IMR-90 (cell line): ENCODE results near the gene MOB3B. TPM values are rescaled to one million over a fixed set of nuclear protein-coding genes. Genes with fewer than 3 reads are reported as not detected.

Source experiments
- ATAC-seq: fragments of 200-7000 bp; cut with Tn5 transposase; 2 replicates; pipeline ENCODE4 v1.9.1; 2020; ENCODE audit warnings: low read depth, mild to moderate bottlenecking, moderate library complexity
- BruUV-seq: library from RNA; stranded (reverse); fragments of 400-500 nt; replicated peaks from 2 replicates; lab custom pipeline; 2021; lab: Mats Ljungman, UMichigan
- CTCF ChIA-PET: fragments of 300-600 bp; formaldehyde crosslinking; extraction: SDS; loops from one replicate; lab custom pipeline; 2021; ENCODE audit warnings: antibody characterized with exemption; lab: Yijun Ruan, JAX
- POLR2A ChIA-PET: fragments of 300-600 bp; sonication (Branson Sonifier 250); formaldehyde crosslinking; loops from one replicate; lab custom pipeline; 2022; ENCODE audit warnings: antibody characterized with exemption; ENCODE audit not compliant: unreplicated experiment; lab: Charles Lee
- DNase-seq: peaks from one replicate; pipeline ENCODE4 v3.0.0; 2013
- H2AFZ ChIP-seq: replicated peaks from 2 replicates; pipeline ENCODE3; 2013; ENCODE audit warnings: low read length, mild to moderate bottlenecking; ENCODE audit not compliant: poor library complexity
- H2AK5ac ChIP-seq: 2 replicates; pipeline ENCODE4 v1.6.1; 2013; ENCODE audit warnings: low read depth, low read length, inconsistent platforms
- H2AK9ac ChIP-seq: replicated peaks from 2 replicates; pipeline ENCODE3; 2013; ENCODE audit warnings: mild to moderate bottlenecking, low read depth, low read length, moderate library complexity; ENCODE audit not compliant: poor library complexity
- H2BK120ac ChIP-seq: 2 replicates; pipeline ENCODE4 v1.6.1; 2013; ENCODE audit warnings: low read depth, low read length, inconsistent platforms
- H2BK15ac ChIP-seq: 3 replicates; pipeline ENCODE4 v1.6.1; 2013; ENCODE audit warnings: low read depth, low read length, inconsistent platforms
- H2BK20ac ChIP-seq: 2 replicates; pipeline ENCODE4 v1.6.1; 2013; ENCODE audit warnings: low read depth, mild to moderate bottlenecking, inconsistent platforms, low read length, moderate library complexity
- H2BK5ac ChIP-seq: 2 replicates; pipeline ENCODE4 v1.6.1; 2013; ENCODE audit warnings: mild to moderate bottlenecking, low read depth, low read length, inconsistent platforms; ENCODE audit not compliant: poor library complexity, severe bottlenecking
- H3K14ac ChIP-seq: replicated peaks from 2 replicates; pipeline ENCODE4 v1.6.1; 2013; ENCODE audit warnings: low read depth, low read length, inconsistent platforms
- H3K18ac ChIP-seq: 2 replicates; pipeline ENCODE4 v1.6.1; 2013; ENCODE audit warnings: low read depth, low read length, control low read depth
- H3K23ac ChIP-seq: 2 replicates; pipeline ENCODE4 v1.6.1; 2013; ENCODE audit warnings: low read depth, low read length, inconsistent platforms
- H3K27ac ChIP-seq: 2 replicates; pipeline ENCODE4 v1.5.1; 2013; ENCODE audit warnings: mild to moderate bottlenecking, control low read depth, low read length; ENCODE audit not compliant: insufficient read depth
- H3K27me3 ChIP-seq: 2 replicates; pipeline ENCODE4 v1.6.1; 2013; ENCODE audit warnings: low read length; ENCODE audit not compliant: control insufficient read depth, insufficient read depth
- H3K36me3 ChIP-seq: 2 replicates; pipeline ENCODE4 v1.6.1; 2013; ENCODE audit warnings: low read length, mixed read lengths; ENCODE audit not compliant: control insufficient read depth, insufficient read depth
- H3K4ac ChIP-seq: 2 replicates; pipeline ENCODE4 v1.6.1; 2013; ENCODE audit warnings: low read depth, low read length, inconsistent platforms
- H3K4me1 ChIP-seq: 2 replicates; pipeline ENCODE4 v1.6.1; 2013; ENCODE audit warnings: low read length, mixed read lengths; ENCODE audit not compliant: control insufficient read depth, insufficient read depth
- H3K4me2 ChIP-seq: 2 replicates; pipeline ENCODE4 v1.6.1; 2013; ENCODE audit warnings: low read depth, mild to moderate bottlenecking, control low read depth, low read length, moderate library complexity
- H3K4me3 ChIP-seq: 2 replicates; pipeline ENCODE4 v1.5.1; 2013; ENCODE audit warnings: low read depth, mild to moderate bottlenecking, control low read depth, low read length, moderate library complexity; ENCODE audit not compliant: insufficient read depth
- H3K56ac ChIP-seq: 2 replicates; pipeline ENCODE4 v1.6.1; 2013; ENCODE audit warnings: low read length, inconsistent platforms; ENCODE audit not compliant: insufficient read depth; ENCODE audit errors: extremely low read depth
- H3K79me1 ChIP-seq, 2 experiments: 2 replicates each; pipeline ENCODE4 v1.6.1; 2013; ENCODE audit warnings: low read length in 2 of 2, inconsistent platforms in 1 of 2, low read depth in 1 of 2
- H3K9ac ChIP-seq: 2 replicates; pipeline ENCODE4 v1.6.1; 2013; ENCODE audit warnings: low read depth, low read length, control low read depth
- H3K9me1 ChIP-seq: 2 replicates; pipeline ENCODE4 v1.6.1; 2013; ENCODE audit warnings: low read length, inconsistent platforms; ENCODE audit not compliant: insufficient read depth
- H3K9me3 ChIP-seq: 2 replicates; pipeline ENCODE4 v1.6.1; 2013; ENCODE audit warnings: low read length; ENCODE audit not compliant: control insufficient read depth, insufficient read depth
- H4K20me1 ChIP-seq: 2 replicates; pipeline ENCODE4 v1.6.1; 2013; ENCODE audit warnings: low read length, inconsistent platforms; ENCODE audit not compliant: insufficient read depth
- H4K5ac ChIP-seq: 2 replicates; pipeline ENCODE4 v1.6.1; 2013; ENCODE audit warnings: mild to moderate bottlenecking, low read depth, low read length, control low read depth
- H4K8ac ChIP-seq, 2 experiments: 2 replicates each; pipeline ENCODE4 v1.6.1; 2013; ENCODE audit warnings: low read depth in 2 of 2, low read length in 2 of 2, control low read depth in 1 of 2, inconsistent platforms in 1 of 2
- H4K91ac ChIP-seq: 2 replicates; pipeline ENCODE4 v1.6.1; 2013; ENCODE audit warnings: low read depth, low read length, inconsistent platforms; ENCODE audit not compliant: insufficient read depth
- BHLHE40 ChIP-seq: fragments of 150-350 bp; IDR thresholded peaks from 2 replicates; pipeline ENCODE4 v1.6.1; 2016; ENCODE audit warnings: mild to moderate bottlenecking, low read depth, low read length
- CEBPB ChIP-seq: IDR thresholded peaks from 2 replicates; pipeline ENCODE4 v1.6.1; 2012; ENCODE audit warnings: low read depth, low read length, improper control_type of control experiment
- CHD1 ChIP-seq: IDR thresholded peaks from 2 replicates; pipeline ENCODE4 v1.6.1; 2012; ENCODE audit warnings: low read depth, low read length, improper control_type of control experiment
- ELK1 ChIP-seq: fragments of 150-350 bp; IDR thresholded peaks from 2 replicates; pipeline ENCODE4 v1.6.1; 2016; ENCODE audit warnings: low read depth, mild to moderate bottlenecking, low read length, moderate library complexity, borderline replicate concordance
- FOS ChIP-seq: fragments of 150-350 bp; IDR thresholded peaks from 2 replicates; pipeline ENCODE4 v1.6.1; 2016; ENCODE audit warnings: low read depth, low read length
- MAFK ChIP-seq: IDR thresholded peaks from 2 replicates; pipeline ENCODE4 v1.6.1; 2012; ENCODE audit warnings: low read depth, low read length, improper control_type of control experiment
- MAZ ChIP-seq: IDR thresholded peaks from 2 replicates; pipeline ENCODE4 v1.6.1; 2012; ENCODE audit warnings: low read depth, mild to moderate bottlenecking, low read length, improper control_type of control experiment, moderate library complexity, borderline replicate concordance
- MXI1 ChIP-seq: IDR thresholded peaks from 2 replicates; pipeline ENCODE4 v1.6.1; 2012; ENCODE audit warnings: low read depth, mild to moderate bottlenecking, low read length, moderate library complexity, borderline replicate concordance
- NFE2L2 ChIP-seq: fragments of 150-350 bp; IDR thresholded peaks from 2 replicates; pipeline ENCODE4 v1.6.1; 2016; ENCODE audit warnings: low read depth, mild to moderate bottlenecking, low read length
- POLR2A ChIP-seq: IDR thresholded peaks from 2 replicates; pipeline ENCODE4 v1.6.1; 2012; ENCODE audit warnings: mild to moderate bottlenecking, low read depth, low read length
- RAD21 ChIP-seq: IDR thresholded peaks from 2 replicates; pipeline ENCODE4 v1.6.1; 2012; ENCODE audit warnings: low read length, improper control_type of control experiment
- RCOR1 ChIP-seq: IDR thresholded peaks from 2 replicates; pipeline ENCODE4 v1.6.1; 2012; ENCODE audit warnings: mild to moderate bottlenecking, low read length, improper control_type of control experiment; ENCODE audit not compliant: insufficient replicate concordance
- RFX5 ChIP-seq: IDR thresholded peaks from 2 replicates; pipeline ENCODE4 v1.8.0; 2012; ENCODE audit warnings: low read depth, mild to moderate bottlenecking, low read length, moderate library complexity
- SMC3 ChIP-seq: fragments of 150-350 bp; IDR thresholded peaks from 2 replicates; pipeline ENCODE4 v1.6.1; 2016; ENCODE audit warnings: low read depth, mild to moderate bottlenecking, antibody characterized with exemption, low read length, moderate library complexity
- WGBS, 2 experiments: methylation state at CpG; one replicate each; pipeline versions ENCODE4 v1.1.5 to v1.1.7; 2013; ENCODE audit warnings: missing lambda C conversion rate in 2 of 2; ENCODE audit not compliant: insufficient read length in 1 of 2; ENCODE audit errors: extremely low coverage in 2 of 2; 5-methylcytosine and 5-hydroxymethylcytosine counted together
- dilution Hi-C: fragments of 300-500 bp; cut with HindIII; formaldehyde crosslinking; loops from one replicate; pipeline ENCODE4 v1.14.3; 2018; ENCODE audit warnings: low sequenced_read_pairs; ENCODE audit not compliant: unreplicated experiment
- in situ Hi-C: fragments of 300-500 bp; cut with MboI; formaldehyde crosslinking; loops from 3 replicates; pipeline ENCODE4 v1.14.3; 2019; ENCODE audit warnings: low sequenced_read_pairs, inconsistent platforms, mixed read lengths
- intact Hi-C: fragments of 100-400 bp; cut with micrococcal nuclease; formaldehyde crosslinking; loops from 2 replicates; pipeline ENCODE4 v1.10.0; 2022
- polyA plus RNA-seq, 3 experiments: library from polyadenylated mRNA; depleted of rRNA; stranded (reverse); fragments of >200 nt; gene quantifications; 2 replicates each; pipeline ENCODE4 v1.2.3, GENCODE V29; 2012; ENCODE audit warnings: low replicate concordance in 1 of 3
- total RNA-seq: library from RNA; depleted of rRNA; stranded (reverse); fragments of >200 nt; gene quantifications from 2 replicates; pipeline ENCODE4 v1.2.3, GENCODE V29; 2012
- TF ChIP-seq, protein P1 (sequence below): conservative IDR thresholded peaks from 2 replicates; pipeline ENCODE4 v1.5.1; 2012; ENCODE audit warnings: mild to moderate bottlenecking, low read depth, low read length, improper control_type of control experiment
- TF ChIP-seq, protein P2 (sequence below): fragments of 150-350 bp; IDR thresholded peaks from 2 replicates; pipeline ENCODE4 v1.6.1; 2017; ENCODE audit warnings: mild to moderate bottlenecking, antibody characterized with exemption, low read length, low read depth

MOB3B gene
- total and polyA plus RNA-seq, 2 of the 4 experiments (the other 2 are of a cell fraction), result under 0.01 to 0.02 TPM

DNA sequence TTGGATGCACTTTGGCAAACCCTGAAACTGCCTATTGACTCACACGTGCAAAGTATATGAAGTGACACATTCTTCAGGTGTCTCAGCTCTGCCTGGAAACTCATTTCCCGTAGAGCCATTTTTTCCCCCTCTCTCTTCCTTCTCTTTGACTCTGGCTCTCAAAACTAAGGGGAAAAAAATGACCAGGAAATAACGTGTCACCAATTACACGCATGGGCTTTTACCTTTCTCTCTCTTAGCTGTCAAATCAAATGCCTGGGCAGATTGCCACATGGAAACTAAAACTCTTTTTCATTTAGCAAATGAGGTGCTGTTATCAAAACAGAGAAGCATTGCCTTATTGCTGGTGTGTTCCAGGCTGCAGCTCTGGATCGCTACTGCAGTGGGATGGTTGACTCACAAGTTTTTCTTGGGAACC is 23.9 kb downstream of the MOB3B start:
- H3K23ac ChIP-seq, result no peak overlapping the region
- H3K14ac ChIP-seq, result no peak overlapping the region
- no peak overlapping the region for H2BK15ac ChIP-seq
- peaks cover 2% of the 10 kb centered on the region; the same call in 1 of the 2 replicates for H3K27me3 ChIP-seq
- no peak overlapping the region for H3K4ac ChIP-seq
- no TSS peak for BruUV-seq
- H4K5ac ChIP-seq, result no peak overlapping the region
- H2BK5ac ChIP-seq, result no peak overlapping the region
- no peak overlapping the region for H3K9ac ChIP-seq
- no peak for ATAC-seq
- H3K36me3 ChIP-seq, result no peaks in the 10 kb centered on the region
- no peaks in the 10 kb centered on the region for H3K9me3 ChIP-seq
- no peak overlapping the region for H4K91ac ChIP-seq
- no peaks in the 10 kb centered on the region for H3K4me1 ChIP-seq
- no peaks in the 10 kb centered on the region for H3K9me1 ChIP-seq
- no peak overlapping the region for H3K4me2 ChIP-seq
- in situ Hi-C loops, result no loop called here
- no peak overlapping the region for H2AK5ac ChIP-seq
- no peak overlapping the region for H3K18ac ChIP-seq
- ChIA-PET POLR2A (no interaction called here), CTCF (no interaction called here)
- H3K4me3 ChIP-seq, result no peak overlapping the region
- no peak overlapping the region for H4K8ac ChIP-seq
- no peak overlapping the region for H2AFZ ChIP-seq
- no peaks in the 10 kb centered on the region for H3K79me1 ChIP-seq
- H2BK120ac ChIP-seq, result no peak overlapping the region
- WGBS, 2 experiments, result 51% methylated on average over 3 of the region's 5 CpGs; no CpG with 5 or more reads in 1 of the 2 experiments
- no peaks in the 10 kb centered on the region for H4K20me1 ChIP-seq
- H3K27ac ChIP-seq, result no peak overlapping the region
- no peak for DNase-seq
- intact Hi-C loops, result no loop called here
- H3K56ac ChIP-seq, result no peak overlapping the region
- no peak overlapping the region for H2BK20ac ChIP-seq
- TF ChIP-seq NFE2L2, result no peak
- no peak for TF ChIP-seq SMC3
- TF ChIP-seq MAZ, result no peak
- no peak for TF ChIP-seq RAD21
- no peak for TF ChIP-seq CEBPB
- no peak for TF ChIP-seq POLR2A
- no peak for TF ChIP-seq FOS
- TF ChIP-seq, protein P1, sequence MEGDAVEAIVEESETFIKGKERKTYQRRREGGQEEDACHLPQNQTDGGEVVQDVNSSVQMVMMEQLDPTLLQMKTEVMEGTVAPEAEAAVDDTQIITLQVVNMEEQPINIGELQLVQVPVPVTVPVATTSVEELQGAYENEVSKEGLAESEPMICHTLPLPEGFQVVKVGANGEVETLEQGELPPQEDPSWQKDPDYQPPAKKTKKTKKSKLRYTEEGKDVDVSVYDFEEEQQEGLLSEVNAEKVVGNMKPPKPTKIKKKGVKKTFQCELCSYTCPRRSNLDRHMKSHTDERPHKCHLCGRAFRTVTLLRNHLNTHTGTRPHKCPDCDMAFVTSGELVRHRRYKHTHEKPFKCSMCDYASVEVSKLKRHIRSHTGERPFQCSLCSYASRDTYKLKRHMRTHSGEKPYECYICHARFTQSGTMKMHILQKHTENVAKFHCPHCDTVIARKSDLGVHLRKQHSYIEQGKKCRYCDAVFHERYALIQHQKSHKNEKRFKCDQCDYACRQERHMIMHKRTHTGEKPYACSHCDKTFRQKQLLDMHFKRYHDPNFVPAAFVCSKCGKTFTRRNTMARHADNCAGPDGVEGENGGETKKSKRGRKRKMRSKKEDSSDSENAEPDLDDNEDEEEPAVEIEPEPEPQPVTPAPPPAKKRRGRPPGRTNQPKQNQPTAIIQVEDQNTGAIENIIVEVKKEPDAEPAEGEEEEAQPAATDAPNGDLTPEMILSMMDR, result no peak
- no peak for TF ChIP-seq MAFK
- TF ChIP-seq MXI1, result no peak
- TF ChIP-seq BHLHE40, result no peak
- TF ChIP-seq RCOR1, result no peak
- TF ChIP-seq, protein P2, sequence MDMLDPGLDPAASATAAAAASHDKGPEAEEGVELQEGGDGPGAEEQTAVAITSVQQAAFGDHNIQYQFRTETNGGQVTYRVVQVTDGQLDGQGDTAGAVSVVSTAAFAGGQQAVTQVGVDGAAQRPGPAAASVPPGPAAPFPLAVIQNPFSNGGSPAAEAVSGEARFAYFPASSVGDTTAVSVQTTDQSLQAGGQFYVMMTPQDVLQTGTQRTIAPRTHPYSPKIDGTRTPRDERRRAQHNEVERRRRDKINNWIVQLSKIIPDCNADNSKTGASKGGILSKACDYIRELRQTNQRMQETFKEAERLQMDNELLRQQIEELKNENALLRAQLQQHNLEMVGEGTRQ, result no peak
- no peak for TF ChIP-seq RFX5
- TF ChIP-seq CHD1, result no peak
- no peak for TF ChIP-seq ELK1
- no peak overlapping the region for H2AK9ac ChIP-seq
- dilution Hi-C loops, result no loop called here
